CMK (cell line): ENCODE data around the gene RBM47.
"Not testable (repeated sequence)": the region's sequence is repeated elsewhere in the genome, so short reads cannot be mapped to it uniquely, and the experiment has no call there.

Experiments
- DNase-seq: peaks from one replicate; pipeline ENCODE4 v3.0.0-alpha.2; 2010; ENCODE audit warnings: low read depth

The RBM47 gene

DNA sequence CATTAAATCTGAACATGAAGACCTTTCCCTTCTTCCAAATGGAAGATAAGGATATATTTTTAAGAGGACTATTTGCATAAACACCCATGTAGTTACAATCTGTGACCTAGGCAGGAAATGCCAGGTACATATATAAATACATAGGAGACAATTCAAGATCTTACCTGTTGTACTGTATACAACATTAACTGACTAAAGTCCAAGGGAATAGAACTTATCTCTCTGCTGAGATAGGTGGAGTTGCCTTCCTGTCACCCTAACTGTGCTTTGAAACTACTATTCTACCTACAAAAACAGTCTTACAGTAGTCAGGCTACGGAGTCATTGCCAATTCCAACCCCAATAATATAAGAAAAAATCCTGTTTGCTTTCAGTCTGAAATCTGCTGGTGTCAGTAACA, 188.2 kb downstream of the RBM47 start:
- no peak for DNase-seq

- DNase-seq = no peak
Measured at GRCh38 chr4:40439519-40439918, 190.1 kb downstream of the RBM47 start.

GRCh38 chr4:40438384-40439026, 191.2 kb downstream of the RBM47 start:
- DNase-seq = no peak

- no peak for DNase-seq
Measured at GRCh38 chr4:40437741-40438383, 191.8 kb downstream of the RBM47 start.

DNA sequence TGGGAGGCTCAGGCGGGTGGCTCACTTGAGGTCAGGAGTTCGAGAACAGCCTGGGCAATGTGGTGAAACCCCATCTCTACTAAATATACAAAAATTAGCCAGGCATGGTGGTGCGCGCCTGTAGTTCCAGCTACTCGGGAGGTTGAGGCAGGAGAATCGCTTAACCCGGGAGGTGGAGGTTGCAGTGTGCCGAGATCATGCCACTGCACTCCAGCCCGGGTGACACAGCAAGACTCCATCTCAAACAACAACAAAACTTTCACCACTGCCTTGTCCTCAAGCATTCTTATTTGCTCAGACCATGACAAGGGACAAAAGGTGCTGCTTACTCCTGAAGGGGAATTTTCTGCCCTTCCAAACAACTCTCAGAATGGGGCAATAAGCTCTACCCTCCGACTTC, 194.4 kb downstream of the RBM47 start:
- DNase-seq = not testable (repeated sequence)

- DNase-seq = no peak
Measured at GRCh38 chr4:40434126-40434687, 195.5 kb downstream of the RBM47 start.

DNA sequence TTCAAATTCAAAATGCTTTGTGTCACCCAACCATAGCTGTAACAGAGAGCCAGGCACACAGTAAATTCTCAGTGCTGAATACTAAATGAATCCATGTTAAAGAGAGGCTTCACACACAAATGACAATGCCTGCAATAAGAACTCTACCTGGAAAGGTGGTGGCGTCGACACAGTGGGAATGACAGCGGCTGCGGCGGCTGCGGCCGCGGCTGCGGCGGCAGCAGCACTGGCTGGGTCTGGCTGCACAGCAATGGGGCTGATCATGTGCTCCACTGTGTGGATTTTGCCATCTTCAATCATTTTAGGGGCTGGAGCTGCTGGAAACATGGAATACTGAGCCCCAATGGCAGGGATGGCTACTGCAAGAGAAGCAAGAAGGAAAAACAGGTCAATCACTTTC, 197.2 kb downstream of the RBM47 start:
- no peak for DNase-seq

DNA sequence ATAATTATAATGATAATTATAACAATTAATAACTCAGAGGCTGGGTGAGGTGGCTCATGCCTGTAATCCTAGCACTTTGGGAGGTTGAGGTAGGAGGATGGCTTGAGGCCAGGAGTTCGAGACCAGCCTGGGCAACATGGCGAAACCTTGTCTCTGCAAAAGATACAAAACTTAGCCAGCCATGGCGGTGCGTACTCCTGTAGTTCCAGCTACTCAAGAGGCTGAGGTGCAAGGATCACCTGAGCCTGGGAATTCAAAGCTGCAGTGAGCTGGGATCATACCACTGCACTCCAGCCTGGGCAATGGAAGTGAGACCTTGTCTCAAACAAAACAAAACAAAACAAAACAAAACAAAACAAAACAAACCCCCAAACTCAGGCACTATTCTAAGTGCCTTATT, 201.8 kb downstream of the RBM47 start:
- DNase-seq = not testable (repeated sequence)

DNA sequence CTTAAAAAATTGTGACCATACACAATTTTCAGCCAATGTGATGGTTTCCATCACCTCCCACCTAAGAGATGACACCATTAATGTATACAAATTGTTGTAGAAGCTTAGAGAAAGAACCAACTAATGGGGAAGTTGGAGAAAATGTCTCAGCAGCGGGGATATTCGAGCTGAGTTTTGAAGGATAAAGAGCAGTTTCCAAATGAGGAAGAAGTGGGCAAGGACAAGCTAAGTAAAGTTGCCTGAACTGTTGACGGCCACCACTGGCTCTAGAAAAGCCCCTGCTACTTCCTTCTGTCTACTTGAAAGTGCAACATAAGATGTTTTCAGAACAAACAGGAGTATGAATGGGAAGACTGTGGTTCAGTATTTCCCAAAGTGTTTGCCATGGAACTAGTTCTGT, 202.5 kb downstream of the RBM47 start:
- DNase-seq = no peak

GRCh38 chr4:40425799-40426574, 203.7 kb downstream of the RBM47 start:
- no peak for DNase-seq

- no peak for DNase-seq
Measured at GRCh38 chr4:40423735-40424134, 205.9 kb downstream of the RBM47 start.

GRCh38 chr4:40421839-40422708, 207.6 kb downstream of the RBM47 start:
- DNase-seq = no peak

GRCh38 chr4:40419231-40419912, 210.3 kb downstream of the RBM47 start:
- no peak for DNase-seq

DNA sequence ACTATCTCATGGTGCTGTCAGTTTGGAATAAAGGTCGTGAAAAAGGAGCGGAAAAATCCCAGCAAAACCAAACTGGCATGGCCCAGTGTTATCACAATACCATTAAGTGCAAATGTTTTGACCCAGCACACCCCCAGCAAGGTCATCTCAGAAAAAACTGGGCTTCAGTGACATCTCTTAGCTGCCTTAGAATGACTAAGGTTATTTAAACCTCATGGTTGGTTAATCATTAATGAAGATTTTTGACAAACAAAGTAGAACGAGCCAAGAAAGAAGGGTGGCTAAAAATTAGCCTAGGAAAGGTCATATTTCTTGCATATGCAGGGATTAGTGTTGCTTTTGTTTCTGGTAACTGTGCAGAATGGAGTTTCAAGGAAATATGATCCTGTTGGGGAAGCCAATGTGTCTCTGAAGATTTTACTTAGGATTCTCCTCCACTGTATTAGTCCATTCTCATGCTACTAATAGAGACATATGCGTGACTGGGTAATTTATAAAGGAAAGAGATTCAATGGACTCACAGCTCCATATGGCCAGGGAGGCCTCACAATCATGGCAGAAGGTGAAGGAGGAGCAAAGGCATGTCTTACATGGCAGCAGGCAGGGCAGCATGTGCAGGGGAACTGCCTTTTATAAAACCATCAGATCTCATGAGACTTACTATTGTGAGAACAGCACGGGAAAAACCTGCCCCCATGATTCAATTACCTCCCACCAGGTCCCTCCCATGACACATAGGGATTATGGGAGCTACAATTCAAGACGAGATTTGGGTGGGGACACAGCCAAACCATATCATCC, 211.0 kb downstream of the RBM47 start:
- no peak for DNase-seq

DNA sequence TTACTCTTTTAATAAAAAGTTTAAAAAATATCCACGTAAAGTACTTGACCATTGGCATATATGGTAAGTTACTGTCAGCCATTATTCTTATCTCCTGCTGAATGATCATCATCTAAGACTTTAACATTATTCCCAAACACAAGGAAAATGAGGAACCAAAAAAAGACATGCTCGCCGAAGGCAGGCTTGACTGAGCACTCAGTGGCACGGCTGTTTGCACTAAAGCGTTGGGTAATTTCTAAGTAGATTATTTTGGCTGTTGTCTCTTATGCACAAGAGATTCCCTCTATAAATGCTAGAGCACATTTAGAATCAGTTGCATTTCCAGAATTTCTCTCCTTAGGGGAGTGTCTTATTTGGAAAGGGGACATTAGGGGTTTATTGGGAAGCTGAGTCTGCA, 211.7 kb downstream of the RBM47 start:
- no peak for DNase-seq

DNA sequence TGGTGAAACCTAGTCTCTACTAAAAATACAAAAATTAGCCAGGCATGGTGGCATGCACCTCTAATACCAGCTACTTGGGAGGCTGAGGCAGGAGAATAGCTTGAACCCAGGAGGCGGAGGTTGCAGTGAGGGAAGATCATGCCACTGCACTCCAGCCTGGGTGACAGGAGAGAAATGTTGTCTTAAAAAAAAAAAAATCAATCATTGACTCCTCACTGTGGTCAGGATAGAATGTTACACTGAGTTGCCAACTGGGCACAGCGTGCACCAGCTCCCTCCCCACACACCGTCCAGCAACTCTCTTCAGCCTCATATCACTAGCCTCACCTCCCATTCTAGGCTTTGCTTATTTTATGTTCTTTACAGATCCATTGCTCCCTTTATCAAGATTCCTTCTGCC, 215.0 kb downstream of the RBM47 start:
- no peak for DNase-seq

GRCh38 chr4:40412866-40413795, 216.5 kb downstream of the RBM47 start:
- DNase-seq = no peak

GRCh38 chr4:40412388-40412787, 217.3 kb downstream of the RBM47 start:
- DNase-seq = no peak

DNA sequence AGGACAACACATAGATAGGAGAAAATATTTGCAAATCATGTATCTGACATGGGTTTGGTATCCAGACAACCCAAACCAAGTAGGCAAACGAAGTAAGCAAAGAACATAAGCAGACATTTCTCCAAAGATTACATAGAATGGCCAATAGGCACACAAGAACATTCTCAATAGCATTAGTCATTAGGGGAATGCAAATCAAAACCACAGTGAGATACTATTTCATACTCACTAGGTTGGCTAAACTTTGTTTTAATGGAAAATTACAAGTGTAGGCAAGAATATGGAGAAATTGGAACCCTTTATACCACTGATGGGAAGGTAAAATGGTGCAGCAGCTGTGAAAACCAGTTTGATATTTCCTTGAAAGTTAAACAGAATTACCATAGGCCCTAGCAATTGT, 219.8 kb downstream of the RBM47 start:
- no peak for DNase-seq
